Activated CD4-positive, alpha-beta T cell treated with anti-CD3 and anti-CD28 coated beads for 4 hours (primary cell): ENCODE measurements around the gene PLEKHA8.

Experiments used
- DNase-seq, 2 donors: peaks; one replicate each; pipeline ENCODE4 v3.0.0-alpha.2; 2020

The PLEKHA8 gene

GRCh38 chr7:30148426-30148825 lies 120.2 kb downstream of the PLEKHA8 start:
- DNase-seq, result no peak

- peak in 1 of 2 donors; percentile 8 for DNase-seq
Measured at GRCh38 chr7:30148951-30149459, 120.8 kb downstream of the PLEKHA8 start.

- DNase-seq, result no peak
Measured at GRCh38 chr7:30149640-30150272, 121.5 kb downstream of the PLEKHA8 start.

- no peak for DNase-seq
Measured at GRCh38 chr7:30150711-30151110, 122.5 kb downstream of the PLEKHA8 start.

- DNase-seq, result no peak
Measured at GRCh38 chr7:30154111-30154587, 125.9 kb downstream of the PLEKHA8 start.

- DNase-seq, result no peak
Measured at GRCh38 chr7:30155481-30155880, 127.3 kb downstream of the PLEKHA8 start.

- DNase-seq, result no peak
Measured at GRCh38 chr7:30157204-30157603, 129.0 kb downstream of the PLEKHA8 start.

GRCh38 chr7:30159163-30159562 lies 131.0 kb downstream of the PLEKHA8 start:
- DNase-seq, result no peak

- DNase-seq, result no peak
Measured at GRCh38 chr7:30159698-30160143, 131.5 kb downstream of the PLEKHA8 start.

GRCh38 chr7:30160329-30160728 lies 132.1 kb downstream of the PLEKHA8 start:
- DNase-seq, result no peak

- no peak for DNase-seq
Measured at GRCh38 chr7:30162133-30162532, 133.9 kb downstream of the PLEKHA8 start.

- DNase-seq, result no peak
Measured at GRCh38 chr7:30162622-30163124, 134.5 kb downstream of the PLEKHA8 start.

- DNase-seq, result no peak
Measured at GRCh38 chr7:30163231-30163894, 135.2 kb downstream of the PLEKHA8 start.

- no peak for DNase-seq
Measured at GRCh38 chr7:30164567-30164966, 136.4 kb downstream of the PLEKHA8 start.

GRCh38 chr7:30165590-30165989 lies 137.4 kb downstream of the PLEKHA8 start:
- DNase-seq, result no peak

- no peak for DNase-seq
Measured at GRCh38 chr7:30166155-30166840, 138.1 kb downstream of the PLEKHA8 start.

GRCh38 chr7:30166841-30167235 lies 138.6 kb downstream of the PLEKHA8 start:
- no peak for DNase-seq

- no peak for DNase-seq
Measured at GRCh38 chr7:30167901-30168300, 139.7 kb downstream of the PLEKHA8 start.

GRCh38 chr7:30168835-30169573 lies 140.8 kb downstream of the PLEKHA8 start:
- no peak for DNase-seq

GRCh38 chr7:30169579-30169978 lies 141.4 kb downstream of the PLEKHA8 start:
- no peak for DNase-seq

GRCh38 chr7:30170476-30171205 lies 142.4 kb downstream of the PLEKHA8 start:
- DNase-seq, result no peak
